VCaP (cell line): ENCODE measurements around the gene TSPAN11.

Experiments
- H3K27ac ChIP-seq: fragments of 450-650 bp; 2 replicates; pipeline ENCODE4 v1.5.1; 2017
- CTCF ChIP-seq: fragments of 450-650 bp; conservative IDR thresholded peaks from 2 replicates; pipeline ENCODE4 v1.5.1; 2017; ENCODE audit warnings: mild to moderate bottlenecking, moderate library complexity

The TSPAN11 gene

GRCh38 chr12:30991466-30991865 is 64.9 kb downstream of the TSPAN11 start:
- H3K27ac ChIP-seq = no peak overlapping the region
- TF ChIP-seq CTCF = no peak

- no peak overlapping the region for H3K27ac ChIP-seq
- TF ChIP-seq CTCF = no peak
Observed at GRCh38 chr12:30992381-30992780, 65.8 kb downstream of the TSPAN11 start.

GRCh38 chr12:30993766-30994165 is 67.2 kb downstream of the TSPAN11 start:
- no peak overlapping the region for H3K27ac ChIP-seq
- TF ChIP-seq CTCF = no peak

GRCh38 chr12:30994274-30994673 is 67.7 kb downstream of the TSPAN11 start:
- no peak overlapping the region for H3K27ac ChIP-seq
- TF ChIP-seq CTCF = no peak

- no peak overlapping the region for H3K27ac ChIP-seq
- TF ChIP-seq CTCF = no peak
Observed at GRCh38 chr12:30996255-30996654, 69.7 kb downstream of the TSPAN11 start.

- no peak overlapping the region for H3K27ac ChIP-seq
Observed at GRCh38 chr12:30996752-30997151, 70.2 kb downstream of the TSPAN11 start.

GRCh38 chr12:30997685-30998440 is 71.3 kb downstream of the TSPAN11 start:
- no peak for TF ChIP-seq CTCF
- H3K27ac ChIP-seq = no peak overlapping the region

More at GRCh38 chr12:30996752-30997151, 70.2 kb downstream of the TSPAN11 start:
- TF ChIP-seq CTCF = no peak
